HG02642 (cell line): ENCODE results near the gene R3HDM2.

Experiments
- ATAC-seq: cut with Tn5 transposase; IDR thresholded peaks from one replicate; pipeline ENCODE4 v1.9.1; 2021; ENCODE audit warnings: mild to moderate bottlenecking; ENCODE audit not compliant: unreplicated experiment, poor library complexity

The R3HDM2 gene

GRCh38 chr12:57222286-57223190 lies 208.3 kb downstream of the R3HDM2 start:
- no peak for ATAC-seq

GRCh38 chr12:57221169-57221917 lies 209.5 kb downstream of the R3HDM2 start:
- ATAC-seq = no peak

GRCh38 chr12:57220770-57221168 lies 210.1 kb downstream of the R3HDM2 start:
- no peak for ATAC-seq

GRCh38 chr12:57219993-57220754 lies 210.7 kb downstream of the R3HDM2 start:
- no peak for ATAC-seq

GRCh38 chr12:57219205-57219992 lies 211.4 kb downstream of the R3HDM2 start:
- no peak for ATAC-seq

- ATAC-seq = no peak
Measured at GRCh38 chr12:57218030-57218853, 212.6 kb downstream of the R3HDM2 start.

- no peak for ATAC-seq
Measured at GRCh38 chr12:57216921-57217879, 213.6 kb downstream of the R3HDM2 start.

- no peak for ATAC-seq
Measured at GRCh38 chr12:57216014-57216911, 214.6 kb downstream of the R3HDM2 start, which contains the start of gene NXPH4. NXPH4 (plus strand) TSS chr12:57216794; CDS start chr12:57216970, 176 bp downstream.

- ATAC-seq = no peak
Measured at GRCh38 chr12:57215668-57216013, 215.2 kb downstream of the R3HDM2 start.

GRCh38 chr12:57215065-57215464 lies 215.8 kb downstream of the R3HDM2 start:
- no peak for ATAC-seq

GRCh38 chr12:57214398-57214781 lies 216.5 kb downstream of the R3HDM2 start:
- ATAC-seq = no peak

- no peak for ATAC-seq
Measured at GRCh38 chr12:57213763-57214397, 217.0 kb downstream of the R3HDM2 start.

- ATAC-seq = peak; percentile 42
Measured at GRCh38 chr12:57213058-57213715, 217.7 kb downstream of the R3HDM2 start.

- ATAC-seq = no peak
Measured at GRCh38 chr12:57212701-57213057, 218.2 kb downstream of the R3HDM2 start.

GRCh38 chr12:57211791-57212700 lies 218.8 kb downstream of the R3HDM2 start:
- no peak for ATAC-seq
